Measurements from ENCODE around the gene PCDHA6. TPM values are rescaled to one million over a fixed set of nuclear protein-coding genes. Genes with fewer than 3 reads are reported as not detected.
"Not testable (repeated sequence)": the region's sequence is repeated elsewhere in the genome, so short reads cannot be mapped to it uniquely, and the experiment has no call there.

Gene PCDHA6
- total RNA-seq, 4 donors from 2014 or later, result 1.3 to 1.9 (median 1.4) TPM

DNA sequence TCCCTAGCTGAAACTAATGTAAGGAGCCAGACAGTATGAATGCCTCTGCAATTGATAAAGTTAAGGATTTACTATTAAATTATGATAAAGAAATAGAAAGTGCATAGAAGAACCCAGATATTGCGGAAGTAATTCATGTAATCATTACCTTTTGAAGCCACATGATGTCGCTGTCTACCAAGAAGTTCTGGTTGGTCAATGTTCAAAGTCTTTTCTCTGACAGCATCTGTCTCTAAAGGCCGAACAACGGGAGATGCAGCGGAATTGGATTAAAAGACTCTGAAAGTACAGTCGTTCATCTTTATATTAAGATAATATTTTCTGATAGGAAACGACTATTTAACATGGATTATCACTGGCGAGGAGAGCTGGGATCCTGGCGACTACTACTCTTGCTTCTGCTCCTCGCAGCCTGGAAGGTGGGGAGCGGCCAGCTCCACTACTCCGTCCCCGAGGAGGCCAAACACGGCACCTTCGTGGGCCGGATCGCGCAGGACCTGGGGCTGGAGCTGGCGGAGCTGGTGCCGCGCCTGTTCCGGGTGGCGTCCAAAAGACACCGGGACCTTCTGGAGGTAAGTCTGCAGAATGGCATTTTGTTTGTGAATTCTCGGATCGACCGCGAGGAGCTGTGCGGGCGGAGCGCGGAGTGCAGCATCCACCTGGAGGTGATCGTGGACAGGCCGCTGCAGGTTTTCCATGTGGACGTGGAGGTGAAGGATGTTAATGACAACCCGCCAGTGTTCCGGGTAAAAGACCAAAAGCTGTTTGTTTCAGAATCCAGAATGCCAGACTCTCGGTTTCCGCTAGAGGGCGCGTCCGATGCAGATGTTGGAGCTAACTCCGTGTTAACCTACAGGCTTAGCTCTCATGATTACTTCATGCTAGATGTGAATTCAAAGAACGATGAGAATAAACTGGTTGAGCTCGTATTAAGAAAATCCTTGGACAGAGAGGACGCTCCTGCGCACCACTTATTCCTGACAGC, 13.5 kb downstream of the PCDHA6 start, which contains the start of gene PCDHA8:
Gene PCDHA8, plus strand, starts transcription at position 210 of the 985 bp plus-strand sequence. Its CDS starts 135 bp downstream, at position 345.
- TF ChIP-seq, protein P1, sequence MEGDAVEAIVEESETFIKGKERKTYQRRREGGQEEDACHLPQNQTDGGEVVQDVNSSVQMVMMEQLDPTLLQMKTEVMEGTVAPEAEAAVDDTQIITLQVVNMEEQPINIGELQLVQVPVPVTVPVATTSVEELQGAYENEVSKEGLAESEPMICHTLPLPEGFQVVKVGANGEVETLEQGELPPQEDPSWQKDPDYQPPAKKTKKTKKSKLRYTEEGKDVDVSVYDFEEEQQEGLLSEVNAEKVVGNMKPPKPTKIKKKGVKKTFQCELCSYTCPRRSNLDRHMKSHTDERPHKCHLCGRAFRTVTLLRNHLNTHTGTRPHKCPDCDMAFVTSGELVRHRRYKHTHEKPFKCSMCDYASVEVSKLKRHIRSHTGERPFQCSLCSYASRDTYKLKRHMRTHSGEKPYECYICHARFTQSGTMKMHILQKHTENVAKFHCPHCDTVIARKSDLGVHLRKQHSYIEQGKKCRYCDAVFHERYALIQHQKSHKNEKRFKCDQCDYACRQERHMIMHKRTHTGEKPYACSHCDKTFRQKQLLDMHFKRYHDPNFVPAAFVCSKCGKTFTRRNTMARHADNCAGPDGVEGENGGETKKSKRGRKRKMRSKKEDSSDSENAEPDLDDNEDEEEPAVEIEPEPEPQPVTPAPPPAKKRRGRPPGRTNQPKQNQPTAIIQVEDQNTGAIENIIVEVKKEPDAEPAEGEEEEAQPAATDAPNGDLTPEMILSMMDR (IDR thresholded peaks at IDR 0.05), result no peak
- Histone ChIP-seq H3K36me3 (no peaks in the 10 kb centered on the region), H3K9me3 (peaks cover 0 to 48% (median 6%) of the 10 kb centered on the region in 4 donors), H3K4me3 (no peak within 1 kb of the TSS), H3K4me1 (no peaks in the 10 kb centered on the region), H3K27ac (no peak within 1 kb of the TSS), H3K27me3 (no peaks in the 10 kb centered on the region)
- no peak for DNase-seq (ENCODE audit: low spot score in 2 of 2)
- 23 to 30% methylated on average over 32 to 47 of the region's 47 CpGs for WGBS, 2 donors

DNA sequence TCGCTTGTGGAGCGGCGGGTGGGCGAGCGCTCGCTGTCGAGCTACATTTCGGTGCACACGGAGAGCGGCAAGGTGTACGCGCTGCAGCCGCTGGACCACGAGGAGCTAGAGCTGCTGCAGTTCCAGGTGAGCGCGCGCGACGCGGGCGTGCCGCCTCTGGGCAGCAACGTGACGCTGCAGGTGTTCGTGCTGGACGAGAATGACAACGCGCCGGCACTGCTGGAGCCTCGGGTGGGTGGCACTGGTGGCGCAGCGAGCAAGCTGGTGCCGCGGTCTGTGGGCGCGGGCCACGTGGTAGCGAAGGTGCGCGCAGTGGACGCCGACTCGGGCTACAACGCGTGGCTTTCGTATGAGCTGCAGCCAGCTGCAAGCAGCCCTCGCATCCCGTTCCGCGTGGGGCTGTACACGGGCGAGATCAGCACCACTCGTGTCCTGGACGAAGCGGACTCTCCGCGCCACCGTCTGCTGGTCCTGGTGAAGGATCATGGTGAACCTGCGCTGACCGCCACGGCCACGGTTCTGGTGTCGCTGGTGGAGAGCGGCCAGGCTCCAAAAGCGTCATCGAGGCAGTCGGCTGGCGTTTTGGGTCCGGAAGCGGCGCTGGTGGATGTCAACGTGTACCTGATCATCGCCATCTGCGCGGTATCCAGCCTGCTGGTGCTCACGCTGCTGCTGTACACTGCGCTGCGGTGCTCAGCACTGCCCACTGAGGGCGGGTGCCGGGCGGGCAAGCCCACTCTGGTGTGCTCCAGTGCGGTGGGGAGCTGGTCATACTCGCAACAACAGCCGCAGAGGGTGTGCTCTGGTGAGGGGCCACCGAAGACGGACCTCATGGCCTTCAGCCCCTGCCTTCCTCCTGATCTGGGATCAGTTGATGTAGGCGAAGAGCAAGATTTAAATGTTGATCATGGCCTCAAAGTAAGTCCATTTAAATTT, 15.3 kb downstream of the PCDHA6 start:
- no peak overlapping the region for H3K4me3 ChIP-seq
- H3K4me1 ChIP-seq, result no peaks in the 10 kb centered on the region
- no peaks in the 10 kb centered on the region for H3K27me3 ChIP-seq
- H3K9me3 ChIP-seq, result peaks cover 0 to 50% (median 6%) of the 10 kb centered on the region in 4 donors
- DNase-seq (ENCODE audit: low spot score in 2 of 2), result no peak
- H3K36me3 ChIP-seq, result no peaks in the 10 kb centered on the region
- TF ChIP-seq, protein P1 (IDR thresholded peaks at IDR 0.05), result no peak
- TF ChIP-seq EP300 (IDR thresholded peaks at IDR 0.05), result no peak
- no peak for TF ChIP-seq POLR2A (IDR thresholded peaks at IDR 0.05)
- WGBS, 2 donors, result 44 to 50% methylated on average over 47 to 80 of the region's 87 CpGs
- no peak overlapping the region for H3K27ac ChIP-seq

DNA sequence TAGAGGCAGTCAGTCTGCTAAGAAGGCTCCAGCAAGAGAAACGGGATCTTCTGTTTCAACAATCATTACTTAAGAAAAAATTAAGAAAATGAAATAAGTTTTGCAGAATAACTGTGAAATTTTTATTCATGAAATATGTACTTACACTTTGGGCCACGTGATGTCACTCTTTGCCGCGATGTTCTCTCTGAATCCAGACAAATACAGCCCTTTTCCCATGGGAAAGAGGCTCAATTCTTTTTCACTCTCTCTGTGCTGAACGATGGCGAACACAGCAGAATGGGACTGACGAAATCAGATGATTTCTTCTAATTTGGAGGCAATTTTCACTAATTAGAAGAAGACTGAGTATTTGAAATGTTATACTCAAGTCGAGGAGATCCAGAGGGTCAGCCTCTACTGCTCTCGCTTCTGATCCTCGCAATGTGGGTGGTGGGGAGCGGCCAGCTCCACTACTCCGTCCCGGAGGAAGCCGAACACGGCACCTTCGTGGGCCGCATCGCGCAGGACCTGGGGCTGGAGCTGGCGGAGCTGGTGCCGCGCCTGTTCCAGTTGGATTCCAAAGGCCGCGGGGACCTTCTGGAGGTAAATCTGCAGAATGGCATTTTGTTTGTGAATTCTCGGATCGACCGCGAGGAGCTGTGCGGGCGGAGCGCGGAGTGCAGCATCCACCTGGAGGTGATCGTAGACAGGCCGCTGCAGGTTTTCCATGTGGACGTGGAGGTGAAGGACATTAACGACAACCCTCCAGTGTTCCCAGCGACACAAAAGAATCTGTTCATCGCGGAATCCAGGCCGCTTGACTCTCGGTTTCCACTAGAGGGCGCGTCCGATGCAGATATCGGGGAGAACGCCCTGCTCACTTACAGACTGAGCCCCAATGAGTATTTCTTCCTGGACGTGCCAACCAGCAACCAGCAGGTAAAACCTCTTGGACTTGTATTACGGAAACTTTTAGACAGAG, 20.7 kb downstream of the PCDHA6 start, which contains the start of gene PCDHA9:
Gene PCDHA9, plus strand, starts transcription at position 244 of the 964 bp plus-strand sequence. Its CDS starts 114 bp downstream, at position 358.
- not testable (repeated sequence) for H3K27me3 ChIP-seq; H3K36me3 ChIP-seq; H3K27ac ChIP-seq; H3K4me3 ChIP-seq; H3K4me1 ChIP-seq; DNase-seq (ENCODE audit: low spot score in 2 of 2)
- H3K9me3 ChIP-seq, result peaks cover 0 to 62% (median 1%) of the 10 kb centered on the region in 4 donors
- WGBS, 2 donors, result 23 to 25% methylated on average over 24 to 34 of the region's 48 CpGs

DNA sequence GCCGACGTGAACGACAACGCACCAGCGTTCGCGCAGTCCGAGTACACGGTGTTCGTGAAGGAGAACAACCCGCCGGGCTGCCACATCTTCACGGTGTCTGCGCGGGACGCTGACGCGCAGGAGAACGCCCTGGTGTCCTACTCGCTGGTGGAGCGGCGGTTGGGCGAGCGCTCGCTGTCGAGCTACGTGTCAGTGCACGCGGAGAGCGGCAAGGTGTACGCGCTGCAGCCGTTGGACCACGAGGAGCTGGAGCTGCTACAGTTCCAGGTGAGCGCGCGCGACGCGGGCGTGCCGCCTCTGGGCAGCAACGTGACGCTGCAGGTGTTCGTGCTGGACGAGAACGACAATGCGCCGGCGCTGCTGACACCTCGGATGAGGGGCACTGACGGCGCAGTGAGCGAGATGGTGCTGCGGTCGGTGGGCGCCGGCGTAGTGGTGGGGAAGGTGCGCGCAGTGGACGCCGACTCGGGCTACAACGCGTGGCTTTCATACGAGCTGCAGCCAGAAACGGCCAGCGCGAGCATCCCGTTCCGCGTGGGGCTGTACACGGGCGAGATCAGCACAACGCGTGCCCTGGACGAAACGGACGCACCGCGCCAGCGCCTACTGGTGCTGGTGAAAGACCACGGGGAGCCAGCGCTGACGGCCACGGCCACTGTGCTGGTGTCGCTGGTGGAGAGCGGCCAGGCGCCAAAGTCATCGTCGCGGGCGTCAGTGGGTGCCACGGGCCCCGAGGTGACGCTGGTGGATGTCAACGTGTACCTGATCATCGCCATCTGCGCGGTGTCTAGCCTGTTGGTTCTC, 22.3 kb downstream of the PCDHA6 start:
- peaks cover 0 to 58% (median 1%) of the 10 kb centered on the region in 4 donors for H3K9me3 ChIP-seq
- not testable (repeated sequence) for H3K4me1 ChIP-seq; H3K27me3 ChIP-seq; DNase-seq (ENCODE audit: low spot score in 2 of 2); H3K27ac ChIP-seq; H3K4me3 ChIP-seq; H3K36me3 ChIP-seq
- WGBS, 2 donors, result 48 to 52% methylated on average over 52 to 97 of the region's 101 CpGs

Measured in tibial nerve (tissue), 4 donors.